OCI-LY1 (cell line): Measurements from ENCODE around the gene SPAM1.

ENCODE experiments used
- H2AFZ ChIP-seq: fragments of 200-600 bp; sonication (generic), shearing (Covaris generic); 2 replicates; pipeline ENCODE4 v1.6.0; 2014; ENCODE audit warnings: antibody characterized with exemption, mild to moderate bottlenecking, low read length
- H3F3A ChIP-seq: fragments of 200-600 bp; sonication (generic), shearing (Covaris generic); 2 replicates; pipeline ENCODE4 v1.6.0; 2014; ENCODE audit warnings: mild to moderate bottlenecking, antibody characterized with exemption, low read length, moderate library complexity; ENCODE audit not compliant: insufficient read depth
- H3K27ac ChIP-seq: fragments of 200-600 bp; sonication (generic); 2 replicates; pipeline ENCODE4 v1.5.1; 2014; ENCODE audit warnings: low read length, mixed run types, mild to moderate bottlenecking, low read depth; ENCODE audit not compliant: poor library complexity, severe bottlenecking
- H3K27me3 ChIP-seq: fragments of 200-600 bp; sonication (generic); 2 replicates; pipeline ENCODE4 v1.6.0; 2014; ENCODE audit warnings: antibody characterized with exemption, mild to moderate bottlenecking, low read length, moderate library complexity; ENCODE audit not compliant: insufficient read depth
- H3K36me3 ChIP-seq: fragments of 200-600 bp; sonication (generic); 2 replicates; pipeline ENCODE4 v1.6.1; 2014; ENCODE audit warnings: mild to moderate bottlenecking, antibody characterized with exemption, low read length, moderate library complexity, mixed read lengths; ENCODE audit not compliant: insufficient read depth
- H3K4me1 ChIP-seq: fragments of 200-600 bp; sonication (generic); 2 replicates; pipeline ENCODE4 v1.5.1; 2014; ENCODE audit warnings: mild to moderate bottlenecking, low read length, moderate library complexity; ENCODE audit not compliant: insufficient read depth, severe bottlenecking
- H3K4me2 ChIP-seq: fragments of 200-600 bp; sonication (generic), shearing (Covaris generic); 2 replicates; pipeline ENCODE4 v1.6.1; 2014; ENCODE audit warnings: low read length
- H3K4me3 ChIP-seq: fragments of 200-600 bp; sonication (generic); 2 replicates; pipeline ENCODE4 v1.5.1; 2014; ENCODE audit warnings: low read length, low read depth, mild to moderate bottlenecking, mixed read lengths; ENCODE audit not compliant: poor library complexity, severe bottlenecking
- H3K79me2 ChIP-seq: fragments of 200-600 bp; shearing (Covaris generic); 2 replicates; pipeline ENCODE4 v1.6.1; 2016; ENCODE audit warnings: mixed run types, low read length, mixed read lengths; ENCODE audit not compliant: insufficient read depth
- H3K9ac ChIP-seq: fragments of 200-600 bp; sonication (generic), shearing (Covaris generic); 2 replicates; pipeline ENCODE4 v1.6.1; 2014; ENCODE audit warnings: mild to moderate bottlenecking, low read length, mixed read lengths
- H3K9me2 ChIP-seq: fragments of 200-600 bp; sonication (generic), shearing (Covaris generic); 2 replicates; pipeline ENCODE4 v1.6.1; 2014; ENCODE audit warnings: low read depth, mild to moderate bottlenecking, low read length, mixed read lengths
- H3K9me3 ChIP-seq: fragments of 200-600 bp; shearing (Covaris generic); 2 replicates; pipeline ENCODE4 v1.6.1; 2014; ENCODE audit warnings: low read length, mixed read lengths
- H4K20me1 ChIP-seq: fragments of 200-600 bp; sonication (generic), shearing (Covaris generic); 2 replicates; pipeline ENCODE4 v1.6.0; 2016; ENCODE audit warnings: mild to moderate bottlenecking, low read length; ENCODE audit not compliant: insufficient read depth
- EZH2 ChIP-seq: fragments of 200-600 bp; sonication (generic), shearing (Covaris generic); IDR thresholded peaks from 2 replicates; pipeline ENCODE4 v1.8.0; 2017; ENCODE audit warnings: borderline replicate concordance, mixed run types, mild to moderate bottlenecking, antibody characterized with exemption, low read length, moderate library complexity, mixed read lengths
- TF ChIP-seq, protein P1 (sequence below): fragments of 200-600 bp; sonication (generic), shearing (Covaris generic); IDR thresholded peaks from 2 replicates; pipeline ENCODE4 v1.5.1; 2017; ENCODE audit warnings: mild to moderate bottlenecking, antibody characterized with exemption, low read length, moderate library complexity, mixed read lengths

Gene SPAM1

DNA sequence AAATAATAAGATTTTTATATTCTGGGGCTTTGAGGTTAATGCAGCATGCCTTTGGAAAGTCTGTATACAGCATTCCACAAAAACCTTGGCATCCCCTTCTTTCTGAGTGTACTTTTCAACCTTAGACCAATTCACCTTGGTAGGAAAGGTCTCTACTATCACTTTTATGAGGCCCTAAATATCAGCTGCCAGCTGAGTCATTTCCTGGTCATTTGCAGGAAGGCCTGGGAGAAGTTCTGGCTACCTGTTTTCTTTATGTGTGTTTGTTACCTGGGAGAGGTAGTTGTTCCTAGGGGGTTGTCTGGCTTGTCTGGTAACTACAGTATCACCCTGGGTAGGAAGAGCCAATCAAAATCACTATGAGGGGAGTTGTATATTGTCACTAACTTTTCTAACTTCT, 4.1 kb downstream of the SPAM1 start:
- Histone ChIP-seq H3K4me3 (no peak overlapping the region), H2AFZ (no peak overlapping the region), H3K27me3 (no peaks in the 10 kb centered on the region), H4K20me1 (no peaks in the 10 kb centered on the region), H3K79me2 (no peaks in the 10 kb centered on the region), H3K27ac (no peak overlapping the region), H3K9ac (no peak overlapping the region), H3F3A (no peaks in the 10 kb centered on the region), H3K9me2 (no peaks in the 10 kb centered on the region), H3K4me1 (no peaks in the 10 kb centered on the region), H3K4me2 (no peak overlapping the region), H3K36me3 (no peaks in the 10 kb centered on the region), H3K9me3 (no peaks in the 10 kb centered on the region)
- TF ChIP-seq, protein P1, sequence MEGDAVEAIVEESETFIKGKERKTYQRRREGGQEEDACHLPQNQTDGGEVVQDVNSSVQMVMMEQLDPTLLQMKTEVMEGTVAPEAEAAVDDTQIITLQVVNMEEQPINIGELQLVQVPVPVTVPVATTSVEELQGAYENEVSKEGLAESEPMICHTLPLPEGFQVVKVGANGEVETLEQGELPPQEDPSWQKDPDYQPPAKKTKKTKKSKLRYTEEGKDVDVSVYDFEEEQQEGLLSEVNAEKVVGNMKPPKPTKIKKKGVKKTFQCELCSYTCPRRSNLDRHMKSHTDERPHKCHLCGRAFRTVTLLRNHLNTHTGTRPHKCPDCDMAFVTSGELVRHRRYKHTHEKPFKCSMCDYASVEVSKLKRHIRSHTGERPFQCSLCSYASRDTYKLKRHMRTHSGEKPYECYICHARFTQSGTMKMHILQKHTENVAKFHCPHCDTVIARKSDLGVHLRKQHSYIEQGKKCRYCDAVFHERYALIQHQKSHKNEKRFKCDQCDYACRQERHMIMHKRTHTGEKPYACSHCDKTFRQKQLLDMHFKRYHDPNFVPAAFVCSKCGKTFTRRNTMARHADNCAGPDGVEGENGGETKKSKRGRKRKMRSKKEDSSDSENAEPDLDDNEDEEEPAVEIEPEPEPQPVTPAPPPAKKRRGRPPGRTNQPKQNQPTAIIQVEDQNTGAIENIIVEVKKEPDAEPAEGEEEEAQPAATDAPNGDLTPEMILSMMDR = no peak
- TF ChIP-seq EZH2 = no peak

DNA sequence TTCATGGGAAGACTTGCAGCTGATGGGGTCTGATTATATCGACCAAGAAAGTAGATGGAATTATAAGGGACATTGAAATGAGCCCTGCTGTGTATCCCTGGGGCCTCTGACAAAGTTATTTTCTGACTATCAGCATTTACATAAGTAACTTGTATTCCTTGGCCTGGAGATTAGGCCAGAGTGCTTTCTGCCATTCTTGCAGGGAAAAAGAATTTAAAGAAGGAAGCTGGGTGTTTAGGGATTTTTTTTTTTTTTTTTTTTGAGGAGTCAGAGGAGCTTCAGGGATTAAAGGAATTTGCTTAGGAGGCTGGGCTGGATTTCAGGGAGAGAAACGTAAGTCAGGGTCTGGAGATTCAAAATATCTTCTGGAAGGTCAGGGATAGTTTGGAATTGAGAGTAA, 4.6 kb downstream of the SPAM1 start:
- H3K27me3 ChIP-seq = no peaks in the 10 kb centered on the region
- H3K36me3 ChIP-seq = no peaks in the 10 kb centered on the region
- no peak for TF ChIP-seq EZH2
- TF ChIP-seq, protein P1 = no peak
- H3K9me3 ChIP-seq = no peaks in the 10 kb centered on the region
- no peak overlapping the region for H3K4me3 ChIP-seq
- no peak overlapping the region for H2AFZ ChIP-seq
- H3K79me2 ChIP-seq = no peaks in the 10 kb centered on the region
- H3K4me1 ChIP-seq = no peaks in the 10 kb centered on the region
- H3K27ac ChIP-seq = no peak overlapping the region
- no peaks in the 10 kb centered on the region for H3K9me2 ChIP-seq
- H3K9ac ChIP-seq = no peak overlapping the region
- no peak overlapping the region for H3K4me2 ChIP-seq
- no peaks in the 10 kb centered on the region for H3F3A ChIP-seq
- no peaks in the 10 kb centered on the region for H4K20me1 ChIP-seq

DNA sequence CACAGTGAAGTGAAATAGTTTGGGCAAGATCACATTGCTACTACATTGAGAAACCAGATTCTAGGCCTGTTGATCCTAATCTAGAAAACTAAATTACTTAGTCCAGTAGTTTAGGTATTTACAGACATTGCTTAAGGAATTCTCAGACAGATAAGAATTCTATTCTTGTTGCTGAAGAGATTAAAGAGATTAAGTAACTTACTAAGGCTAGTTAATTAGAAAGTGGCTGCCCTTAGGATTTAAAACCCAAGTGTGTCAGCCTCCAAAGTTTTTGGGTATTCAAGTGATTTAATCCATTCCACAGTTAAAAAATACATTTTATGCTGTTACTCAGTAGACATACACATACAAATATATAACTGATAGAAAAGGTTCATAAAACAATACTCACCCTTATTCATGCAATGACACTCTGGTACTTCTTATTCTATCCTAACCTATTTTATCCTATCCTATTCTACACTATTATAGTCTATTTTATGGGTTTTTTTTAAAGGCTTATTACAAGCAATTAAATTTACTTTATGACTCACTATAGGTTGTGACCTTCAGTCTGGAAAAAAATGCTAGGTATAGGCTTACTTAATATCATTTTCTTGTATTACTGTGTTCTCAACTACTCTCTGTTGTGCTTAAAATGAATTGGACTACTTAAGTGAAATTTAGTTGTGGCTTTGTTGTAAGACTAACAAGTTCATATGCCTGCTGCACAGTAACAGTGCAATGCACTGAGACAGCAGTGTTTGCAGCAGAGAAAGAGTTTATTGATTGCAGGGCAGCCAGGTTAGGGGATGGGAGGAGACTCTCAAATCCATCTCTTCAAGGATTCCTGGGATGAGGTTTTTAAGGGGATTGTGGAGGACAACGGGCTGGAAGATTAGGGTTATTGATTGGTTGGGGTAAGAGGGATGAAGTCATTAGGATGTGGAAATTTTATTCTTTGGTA, 10.7 kb downstream of the SPAM1 start:
- Histone ChIP-seq H3K9me2 (no peaks in the 10 kb centered on the region), H3K9me3 (0 out of 2 replicates have a peak, but pooled peaks cover 3% of the 10 kb centered on the region), H3K27me3 (no peaks in the 10 kb centered on the region), H3K79me2 (no peaks in the 10 kb centered on the region), H3K36me3 (no peaks in the 10 kb centered on the region), H3K4me3 (no peak overlapping the region), H3F3A (no peaks in the 10 kb centered on the region), H4K20me1 (no peaks in the 10 kb centered on the region), H2AFZ (no peak overlapping the region), H3K4me2 (no peak overlapping the region), H3K9ac (no peak overlapping the region), H3K4me1 (no peaks in the 10 kb centered on the region), H3K27ac (no peak overlapping the region)
- TF ChIP-seq, protein P1 = no peak
- TF ChIP-seq EZH2 = no peak
